Breast epithelium (tissue), 3 donors: ENCODE measurements around the gene SYNRG.

ENCODE experiments used
- POLR2A ChIP-seq: fragments of 450-650 bp; IDR thresholded peaks from one replicate; pipeline ENCODE4 v1.6.1; 2016; ENCODE audit warnings: antibody characterized with exemption, mild to moderate bottlenecking, moderate library complexity
- POLR2AphosphoS5 ChIP-seq, 3 donors: sonication (generic); formaldehyde crosslinking; IDR thresholded peaks; one replicate each; pipeline ENCODE4 v1.6.1; 2017; ENCODE audit warnings: antibody characterized with exemption in 3 of 3
- TF ChIP-seq, protein P1 (sequence below), 3 donors: fragments of 450-650 bp; IDR thresholded peaks; one replicate each; pipeline ENCODE4 v1.5.1; 2016 to 2017; ENCODE audit warnings: antibody characterized with exemption in 3 of 3, mild to moderate bottlenecking in 3 of 3, moderate library complexity in 3 of 3

DNA sequence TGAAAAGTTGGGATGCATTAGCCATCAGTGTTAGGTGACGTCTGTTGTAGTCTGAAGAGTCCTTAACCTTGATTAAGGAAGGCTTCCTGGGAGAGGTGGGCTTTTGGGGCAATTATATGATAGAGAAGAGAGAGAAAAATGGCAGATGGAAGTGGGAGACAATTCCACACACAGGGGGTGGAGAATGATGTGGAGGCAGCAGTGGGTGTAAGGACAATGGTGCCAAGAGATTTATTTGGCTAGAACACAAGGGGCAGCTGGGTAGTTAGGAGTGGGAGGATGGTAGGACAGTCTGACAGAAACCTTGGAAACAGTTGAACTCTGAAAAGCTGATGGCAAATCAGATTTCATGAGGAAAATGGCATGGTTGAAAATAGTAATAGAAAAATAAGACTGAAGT lies 130.2 kb downstream of the SYNRG start:
- TF ChIP-seq, protein P1, sequence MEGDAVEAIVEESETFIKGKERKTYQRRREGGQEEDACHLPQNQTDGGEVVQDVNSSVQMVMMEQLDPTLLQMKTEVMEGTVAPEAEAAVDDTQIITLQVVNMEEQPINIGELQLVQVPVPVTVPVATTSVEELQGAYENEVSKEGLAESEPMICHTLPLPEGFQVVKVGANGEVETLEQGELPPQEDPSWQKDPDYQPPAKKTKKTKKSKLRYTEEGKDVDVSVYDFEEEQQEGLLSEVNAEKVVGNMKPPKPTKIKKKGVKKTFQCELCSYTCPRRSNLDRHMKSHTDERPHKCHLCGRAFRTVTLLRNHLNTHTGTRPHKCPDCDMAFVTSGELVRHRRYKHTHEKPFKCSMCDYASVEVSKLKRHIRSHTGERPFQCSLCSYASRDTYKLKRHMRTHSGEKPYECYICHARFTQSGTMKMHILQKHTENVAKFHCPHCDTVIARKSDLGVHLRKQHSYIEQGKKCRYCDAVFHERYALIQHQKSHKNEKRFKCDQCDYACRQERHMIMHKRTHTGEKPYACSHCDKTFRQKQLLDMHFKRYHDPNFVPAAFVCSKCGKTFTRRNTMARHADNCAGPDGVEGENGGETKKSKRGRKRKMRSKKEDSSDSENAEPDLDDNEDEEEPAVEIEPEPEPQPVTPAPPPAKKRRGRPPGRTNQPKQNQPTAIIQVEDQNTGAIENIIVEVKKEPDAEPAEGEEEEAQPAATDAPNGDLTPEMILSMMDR (IDR thresholded peaks at IDR 0.05) = no peak
- TF ChIP-seq POLR2AphosphoS5 (IDR thresholded peaks at IDR 0.05) (no peak), POLR2A (no peak)
